GM12878 (cell line): ENCODE results near the gene SSBP2. TPM values are rescaled to one million over a fixed set of nuclear protein-coding genes. Genes with fewer than 3 reads are reported as not detected.

Source experiments
- ATAC-seq: fragments of 200-7000 bp; cut with Tn5 transposase; 3 replicates; pipeline ENCODE4 v1.9.1; 2020; ENCODE audit warnings: mild to moderate bottlenecking, moderate library complexity
- BruUV-seq: library from RNA; stranded (reverse); fragments of 400-500 nt; replicated peaks from 2 replicates; lab custom pipeline; 2021; lab: Mats Ljungman, UMichigan
- CTCF ChIA-PET: fragments of 300-600 bp; sonication (Branson Sonifier 250); formaldehyde crosslinking; extraction: SDS; loops from one replicate; lab custom pipeline; 2021; ENCODE audit warnings: inconsistent platforms; lab: Yijun Ruan, JAX
- POLR2A ChIA-PET: fragments of 350-600 bp; formaldehyde crosslinking; extraction: SDS; loops from one replicate; lab custom pipeline; 2021; ENCODE audit warnings: inconsistent platforms; lab: Charles Lee
- RAD21 ChIA-PET: fragments of 300-600 bp; sonication (Branson Sonifier 250); formaldehyde crosslinking; loops from one replicate; lab custom pipeline; 2023; ENCODE audit warnings: antibody characterized with exemption; ENCODE audit not compliant: unreplicated experiment; lab: Charles Lee
- SMC1A ChIA-PET: fragments of 300-600 bp; sonication (Branson Sonifier 250); formaldehyde crosslinking; loops from one replicate; lab custom pipeline; 2023; ENCODE audit not compliant: unreplicated experiment, uncharacterized antibody; lab: Charles Lee
- DNase-seq: peaks from one replicate; pipeline ENCODE4 v3.0.0-alpha.2; 2011; ENCODE audit warnings: low read depth, low spot score
- FAIRE-seq: peaks from 3 replicates; lab custom pipeline; 2011; peaks lifted over from hg19 to GRCh38; lab: Jason Lieb, UNC
- H2AFZ ChIP-seq: 2 replicates; pipeline ENCODE4 v1.6.0; 2011; ENCODE audit warnings: low read depth, low read length, control low read depth; ENCODE audit not compliant: control insufficient read depth
- H3K27ac ChIP-seq: 2 replicates; pipeline ENCODE4 v1.5.1; 2011; ENCODE audit warnings: control low read depth; ENCODE audit not compliant: control insufficient read depth, insufficient read depth
- H3K27me3 ChIP-seq, 2 experiments: replicated peaks in 1 of 2; 2 replicates each; pipeline versions ENCODE4 v1.6.0 to v1.6.1; 2011; ENCODE audit warnings: low read length in 1 of 2; ENCODE audit not compliant: control insufficient read depth in 2 of 2, insufficient read depth in 2 of 2
- H3K36me3 ChIP-seq, 2 experiments: 2 replicates each; pipeline ENCODE4 v1.5.1; 2011; ENCODE audit warnings: low read length in 1 of 2; ENCODE audit not compliant: control insufficient read depth in 2 of 2, insufficient read depth in 2 of 2
- H3K4me1 ChIP-seq: 2 replicates; pipeline ENCODE4 v1.6.1; 2011; ENCODE audit warnings: mild to moderate bottlenecking, low read length, moderate library complexity, mixed read lengths; ENCODE audit not compliant: control insufficient read depth, insufficient read depth
- H3K4me2 ChIP-seq: 2 replicates; pipeline ENCODE4 v1.6.0; 2011; ENCODE audit warnings: control low read depth; ENCODE audit not compliant: control insufficient read depth, insufficient read depth
- H3K4me3 ChIP-seq: fragments of 200-600 bp; sonication (generic); 2 replicates; pipeline ENCODE4 v1.5.1; 2016
- H3K79me2 ChIP-seq: 2 replicates; pipeline ENCODE4 v1.6.0; 2011; ENCODE audit warnings: low read length; ENCODE audit not compliant: control insufficient read depth, insufficient read depth
- H3K9ac ChIP-seq: 2 replicates; pipeline ENCODE4 v1.8.0; 2011; ENCODE audit warnings: low read length, control low read depth, mixed read lengths; ENCODE audit not compliant: control insufficient read depth, insufficient read depth
- H3K9me3 ChIP-seq: replicated peaks from 3 replicates; pipeline ENCODE4 v1.5.1; 2011; ENCODE audit warnings: mild to moderate bottlenecking, low read length; ENCODE audit not compliant: control insufficient read depth, insufficient read depth
- H4K20me1 ChIP-seq: 2 replicates; pipeline ENCODE4 v1.6.0; 2011; ENCODE audit not compliant: control insufficient read depth, insufficient read depth
- BRCA1 ChIP-seq: IDR thresholded peaks from 2 replicates; pipeline ENCODE4 v1.6.1; 2011; ENCODE audit warnings: low read depth, low read length, improper control_type of control experiment
- CBFB ChIP-seq: IDR thresholded peaks from 2 replicates; pipeline ENCODE4 v1.6.1; 2016; ENCODE audit warnings: antibody characterized with exemption, low read depth
- CBX3 ChIP-seq: fragments of 200-600 bp; sonication (generic); IDR thresholded peaks from 2 replicates; pipeline ENCODE4 v1.6.1; 2016; ENCODE audit warnings: low read depth, borderline replicate concordance
- CHD4 ChIP-seq: fragments of 200-600 bp; sonication (generic); IDR thresholded peaks from 2 replicates; pipeline ENCODE4 v1.6.1; 2016; ENCODE audit warnings: mild to moderate bottlenecking
- GABPA ChIP-seq: IDR thresholded peaks from 2 replicates; pipeline ENCODE4 v1.6.1; 2014; ENCODE audit warnings: antibody characterized with exemption, low read depth, mild to moderate bottlenecking, inconsistent platforms
- HDAC2 ChIP-seq: fragments of 200-600 bp; sonication (generic); IDR thresholded peaks from 2 replicates; pipeline ENCODE4 v1.6.1; 2017
- IKZF2 ChIP-seq, 2 experiments: fragments of 450-650 bp; IDR thresholded peaks; 2 replicates each; pipeline ENCODE4 v1.6.1; 2017; ENCODE audit warnings: mild to moderate bottlenecking in 2 of 2, moderate library complexity in 2 of 2
- MEF2A ChIP-seq: IDR thresholded peaks from 2 replicates; pipeline ENCODE4 v1.6.1; 2011; ENCODE audit warnings: low read depth, mild to moderate bottlenecking, low read length, moderate library complexity; ENCODE audit not compliant: insufficient read depth
- NFYB ChIP-seq: IDR thresholded peaks from 2 replicates; pipeline ENCODE4 v1.6.1; 2011; ENCODE audit warnings: low read depth, mild to moderate bottlenecking, low read length, improper control_type of control experiment, moderate library complexity; ENCODE audit not compliant: insufficient read depth
- RFX5 ChIP-seq: IDR thresholded peaks from 2 replicates; pipeline ENCODE4 v1.6.1; 2011; ENCODE audit warnings: low read depth, low read length, improper control_type of control experiment
- SMAD1 ChIP-seq: fragments of 450-650 bp; IDR thresholded peaks from 2 replicates; pipeline ENCODE4 v1.6.1; 2018; ENCODE audit warnings: mild to moderate bottlenecking, low read depth; ENCODE audit not compliant: partially characterized antibody
- SMAD5 ChIP-seq: IDR thresholded peaks from 2 replicates; pipeline ENCODE4 v1.6.1; 2016; ENCODE audit warnings: antibody characterized with exemption, low read depth
- SREBF1 ChIP-seq: IDR thresholded peaks from 2 replicates; pipeline ENCODE4 v1.6.1; 2012; ENCODE audit warnings: mild to moderate bottlenecking, low read length
- TAF1 ChIP-seq: IDR thresholded peaks from 2 replicates; pipeline ENCODE4 v1.6.1; 2011; ENCODE audit warnings: mild to moderate bottlenecking, low read depth, low read length, borderline replicate concordance
- ZNF217 ChIP-seq: fragments of 450-650 bp; IDR thresholded peaks from 2 replicates; pipeline ENCODE4 v1.6.1; 2017; ENCODE audit warnings: antibody characterized with exemption, mild to moderate bottlenecking
- ZNF274 ChIP-seq: IDR thresholded peaks from one replicate; pipeline ENCODE4 v1.8.0; 2011; ENCODE audit not compliant: insufficient read length, insufficient read depth
- ZNF384 ChIP-seq: IDR thresholded peaks from 2 replicates; pipeline ENCODE4 v1.6.1; 2012; ENCODE audit warnings: low read depth, mild to moderate bottlenecking, low read length, improper control_type of control experiment, borderline replicate concordance
- WGBS: methylation state at CpG from one replicate; pipeline ENCODE4 v1.1.6; 2016; ENCODE audit warnings: low lambda C conversion rate; ENCODE audit not compliant: insufficient replicate concordance, insufficient coverage; ENCODE audit errors: missing lambda C conversion rate; 5-methylcytosine and 5-hydroxymethylcytosine counted together
- in situ Hi-C: fragments of 300-500 bp; cut with MboI; formaldehyde crosslinking; loops from 9 replicates; pipeline ENCODE4 v1.14.3; 2018; ENCODE audit warnings: mixed read lengths
- intact Hi-C: fragments of 100-400 bp; cut with micrococcal nuclease; formaldehyde crosslinking; loops from one replicate; pipeline ENCODE4 v1.14.2; 2022; ENCODE audit not compliant: unreplicated experiment
- polyA plus RNA-seq, 11 experiments: library from polyadenylated mRNA; depleted of rRNA in 4 of 11; unstranded in 6 of 11; stranded (reverse) in 5 of 11; fragments of >200 nt; fragmentation: Nextera tagmentation in 4 of 11; fragmentation: Illumina TruSeq in 1 of 11; extraction: Ambion mirVana in 4 of 11; extraction: Trizol in 1 of 11; gene quantifications; 1 replicate in 1 of 11; 2 replicates in 10 of 11; pipeline versions ENCODE4 v1.2.1 to v1.2.3, GENCODE V29; 2011 to 2016; ENCODE audit warnings: inconsistent platforms in 2 of 11, missing spikeins in 2 of 11, low read depth in 1 of 11
- total RNA-seq, 4 experiments: library from RNA; depleted of rRNA in 3 of 4; stranded (reverse); fragments of >200 nt in 3 of 4; fragmentation: Illumina TruSeq in 1 of 4; extraction: Trizol in 1 of 4; gene quantifications; 2 replicates each; pipeline versions ENCODE4 v1.2.1 to v1.2.3, GENCODE V29; 2013 to 2021
- TF ChIP-seq, protein P1 (sequence below): fragments of 450-650 bp; IDR thresholded peaks from 2 replicates; pipeline ENCODE4 v1.6.1; 2017; ENCODE audit warnings: mild to moderate bottlenecking

The SSBP2 gene
- total and polyA plus RNA-seq, 10 of the 15 experiments (the other 5 are each of a cell fraction or from before 2014, with no cell fraction given), result 52.2 to 132 (median 110) TPM

DNA sequence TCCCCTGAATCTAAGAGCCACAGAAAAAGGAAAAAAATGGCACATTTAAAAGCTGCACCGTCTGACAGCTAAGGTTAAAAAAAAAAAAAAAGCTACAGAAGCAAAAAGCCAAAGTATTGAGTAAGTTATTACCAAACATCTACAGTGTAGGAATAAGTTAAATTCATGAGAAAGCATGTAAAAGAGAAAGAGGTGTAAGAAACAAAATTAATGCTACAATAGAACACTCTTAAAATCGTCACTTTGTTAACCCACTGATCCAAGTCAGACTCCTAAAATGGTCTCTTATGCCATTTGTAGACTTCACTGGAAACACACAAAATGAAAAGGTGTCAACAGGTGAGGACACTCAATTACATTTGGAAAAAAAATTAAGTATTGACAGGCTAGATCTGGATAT, 120.2 kb downstream of the SSBP2 start:
- Histone ChIP-seq H3K27ac (peak overlapping the region; percentile 35; the same call in 1 of the 2 replicates), H3K27me3 (no peaks in the 10 kb centered on the region), H3K4me1 (peaks cover 26% of the 10 kb centered on the region; the same call in 1 of the 2 replicates), H2AFZ (no peak overlapping the region)
- RAD21 ChIA-PET, result interaction anchor here (1.1 to 1.2 kb wide), 2 partner anchors 51 to 535 kb away, joined by 3 to 6 read pairs; no protein-coding TSS in a partner anchor
- TF ChIP-seq GABPA (no peak), CBFB (no peak), CBX3 (no peak), ZNF274 (no peak), HDAC2 (no peak), ZNF384 (no peak), SMAD5 (no peak), NFYB (no peak), ZNF217 (no peak), CHD4 (no peak), BRCA1 (no peak), SREBF1 (no peak), RFX5 (no peak), IKZF2 (IDR thresholded peaks at IDR 0.05) (no peak), MEF2A (no peak), SMAD1 (no peak), TAF1 (no peak)
- TF ChIP-seq, protein P1, sequence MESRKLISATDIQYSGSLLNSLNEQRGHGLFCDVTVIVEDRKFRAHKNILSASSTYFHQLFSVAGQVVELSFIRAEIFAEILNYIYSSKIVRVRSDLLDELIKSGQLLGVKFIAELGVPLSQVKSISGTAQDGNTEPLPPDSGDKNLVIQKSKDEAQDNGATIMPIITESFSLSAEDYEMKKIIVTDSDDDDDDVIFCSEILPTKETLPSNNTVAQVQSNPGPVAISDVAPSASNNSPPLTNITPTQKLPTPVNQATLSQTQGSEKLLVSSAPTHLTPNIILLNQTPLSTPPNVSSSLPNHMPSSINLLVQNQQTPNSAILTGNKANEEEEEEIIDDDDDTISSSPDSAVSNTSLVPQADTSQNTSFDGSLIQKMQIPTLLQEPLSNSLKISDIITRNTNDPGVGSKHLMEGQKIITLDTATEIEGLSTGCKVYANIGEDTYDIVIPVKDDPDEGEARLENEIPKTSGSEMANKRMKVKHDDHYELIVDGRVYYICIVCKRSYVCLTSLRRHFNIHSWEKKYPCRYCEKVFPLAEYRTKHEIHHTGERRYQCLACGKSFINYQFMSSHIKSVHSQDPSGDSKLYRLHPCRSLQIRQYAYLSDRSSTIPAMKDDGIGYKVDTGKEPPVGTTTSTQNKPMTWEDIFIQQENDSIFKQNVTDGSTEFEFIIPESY, result no peak
- TF ChIP-seq, all 136 proteins: peak for 0
- ATAC-seq, result peak; percentile 8; the same call in 2 of the 3 replicates
- ChIA-PET POLR2A (interaction anchor here (0.6 to 1.3 kb wide), 5 partner anchors 8 to 178 kb away, joined by 3 to 4 read pairs (median 3); no protein-coding TSS in a partner anchor), CTCF (interaction anchor here (0.7 kb wide), 1 partner anchor 861 kb away, joined by 3 read pairs; no protein-coding TSS in a partner anchor), SMC1A (interaction anchor here (0.8 to 1.6 kb wide), 6 partner anchors 9 to 535 kb away, joined by 3 read pairs; no protein-coding TSS in a partner anchor)
- Histone ChIP-seq H3K4me3 (no peak overlapping the region), H3K9ac (no peak overlapping the region), H3K36me3 (peaks cover 0 to 13% of the 10 kb centered on the region in 2 experiments; a peak in 2 of 4 replicates), H3K4me2 (peak overlapping the region; percentile 57; the same call in 1 of the 2 replicates), H3K79me2 (peaks cover 3% of the 10 kb centered on the region), H4K20me1 (no peaks in the 10 kb centered on the region), H3K9me3 (peaks cover 5% of the 10 kb centered on the region; the same call in 2 of the 3 replicates)
- DNase-seq, result no peak
- intact Hi-C loops (loop anchor here (2.0 kb wide), 1 partner anchor 118 kb away; no protein-coding TSS in a partner anchor), in situ Hi-C loops (no loop called here)
- no peak for FAIRE-seq
- BruUV-seq, result no TSS peak
- WGBS, result 10% methylated on average over 2 of the region's 2 CpGs
